ENCODE data around the gene SUPT20H. TPM values are rescaled to one million over a fixed set of nuclear protein-coding genes. Genes with fewer than 3 reads are reported as not detected.

SUPT20H gene
- total RNA-seq, 4 donors from 2014 or later = 28.4 to 67.6 (median 45.3) TPM

DNA sequence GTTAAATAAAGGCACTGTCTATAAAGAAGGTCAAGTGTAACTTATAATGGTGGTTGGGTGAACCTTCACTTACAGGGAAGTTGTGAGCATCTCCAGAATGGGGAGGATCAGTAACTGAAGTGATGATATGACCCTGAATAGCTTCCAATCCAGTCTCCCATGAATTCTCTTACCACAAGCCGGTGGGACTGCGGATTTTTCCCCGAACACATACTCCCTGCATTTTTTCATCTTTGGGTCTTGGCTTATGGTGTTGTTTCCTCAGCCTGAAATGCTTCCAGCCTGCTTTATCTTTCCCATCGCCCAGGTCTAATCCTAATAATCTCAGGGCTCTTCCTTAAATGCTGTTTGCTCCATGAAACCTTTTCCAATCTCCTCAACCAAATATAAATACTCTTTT is 48.0 kb upstream of the SUPT20H start:
- H3K4me1 ChIP-seq = peaks cover 0 to 3% (median 0%) of the 10 kb centered on the region in 4 donors
- H3K27me3 ChIP-seq = no peaks in the 10 kb centered on the region
- no peaks in the 10 kb centered on the region for H3K36me3 ChIP-seq
- no peak for TF ChIP-seq POLR2A (IDR thresholded peaks at IDR 0.05)
- TF ChIP-seq POLR2AphosphoS5 (IDR thresholded peaks at IDR 0.05) = no peak
- TF ChIP-seq EP300 (IDR thresholded peaks at IDR 0.05; ENCODE audit: low read depth) = no peak
- TF ChIP-seq, protein P1, sequence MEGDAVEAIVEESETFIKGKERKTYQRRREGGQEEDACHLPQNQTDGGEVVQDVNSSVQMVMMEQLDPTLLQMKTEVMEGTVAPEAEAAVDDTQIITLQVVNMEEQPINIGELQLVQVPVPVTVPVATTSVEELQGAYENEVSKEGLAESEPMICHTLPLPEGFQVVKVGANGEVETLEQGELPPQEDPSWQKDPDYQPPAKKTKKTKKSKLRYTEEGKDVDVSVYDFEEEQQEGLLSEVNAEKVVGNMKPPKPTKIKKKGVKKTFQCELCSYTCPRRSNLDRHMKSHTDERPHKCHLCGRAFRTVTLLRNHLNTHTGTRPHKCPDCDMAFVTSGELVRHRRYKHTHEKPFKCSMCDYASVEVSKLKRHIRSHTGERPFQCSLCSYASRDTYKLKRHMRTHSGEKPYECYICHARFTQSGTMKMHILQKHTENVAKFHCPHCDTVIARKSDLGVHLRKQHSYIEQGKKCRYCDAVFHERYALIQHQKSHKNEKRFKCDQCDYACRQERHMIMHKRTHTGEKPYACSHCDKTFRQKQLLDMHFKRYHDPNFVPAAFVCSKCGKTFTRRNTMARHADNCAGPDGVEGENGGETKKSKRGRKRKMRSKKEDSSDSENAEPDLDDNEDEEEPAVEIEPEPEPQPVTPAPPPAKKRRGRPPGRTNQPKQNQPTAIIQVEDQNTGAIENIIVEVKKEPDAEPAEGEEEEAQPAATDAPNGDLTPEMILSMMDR (IDR thresholded peaks at IDR 0.05) = no peak
- no peak overlapping the region for H3K4me3 ChIP-seq
- 65 to 76% methylated on average over 3 to 4 of the region's 4 CpGs for WGBS, 2 donors (ENCODE audit: low coverage in 1 of 2)
- in situ Hi-C loops (cut with MboI; ENCODE audit: low pct_ligation_motif_present in 1 of 4, low pct_unique_long_range_greater_than_20kb in 1 of 4, low sequenced_read_pairs in 3 of 4) = loop anchor here in 2 of 4 donors (10.0 to 25.0 kb wide), 2 partner anchors 497 to 505 kb away; no protein-coding TSS in a partner anchor
- H3K27ac ChIP-seq = no peak overlapping the region
- H3K9me3 ChIP-seq = no peaks in the 10 kb centered on the region
- no peak for DNase-seq
- intact Hi-C loops (cut with DNase I; ENCODE audit: low total_unique reads) = loop anchor here (10.0 kb wide), 1 partner anchor 497 kb away; no protein-coding TSS in a partner anchor

DNA sequence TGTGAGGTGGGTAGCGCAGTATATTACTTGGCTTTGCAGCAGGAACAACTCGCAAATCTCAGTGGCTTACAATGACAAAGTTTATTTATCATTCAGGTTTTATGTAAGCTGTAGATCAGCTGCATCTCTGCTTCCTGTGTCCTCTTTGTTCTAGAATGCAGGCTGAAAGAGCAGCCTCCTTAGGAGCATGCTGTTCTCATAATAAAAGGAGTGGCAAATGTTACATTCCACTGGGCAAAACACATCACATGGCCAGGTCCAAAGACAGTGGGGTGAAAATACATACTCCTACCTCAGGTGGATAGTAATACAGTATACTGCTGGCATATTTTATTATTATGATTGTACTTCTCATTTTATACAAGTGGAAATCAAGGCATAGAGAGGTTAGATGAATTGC is 47.2 kb upstream of the SUPT20H start:
- WGBS, 2 donors (ENCODE audit: low coverage in 1 of 2) = 43 to 69% methylated on average over 2 of the region's 2 CpGs
- no peaks in the 10 kb centered on the region for H3K27me3 ChIP-seq
- H3K36me3 ChIP-seq = no peaks in the 10 kb centered on the region
- no peak overlapping the region for H3K27ac ChIP-seq
- no peak for DNase-seq
- H3K4me3 ChIP-seq = no peak overlapping the region
- in situ Hi-C loops (cut with MboI; ENCODE audit: low pct_ligation_motif_present in 1 of 4, low pct_unique_long_range_greater_than_20kb in 1 of 4, low sequenced_read_pairs in 3 of 4) (loop anchor here in 2 of 4 donors (10.0 to 25.0 kb wide), 2 partner anchors 498 to 506 kb away; no protein-coding TSS in a partner anchor), intact Hi-C loops (cut with DNase I; ENCODE audit: low total_unique reads) (loop anchor here (10.0 kb wide), 1 partner anchor 498 kb away; no protein-coding TSS in a partner anchor)
- no peaks in the 10 kb centered on the region for H3K9me3 ChIP-seq
- TF ChIP-seq, protein P1 (IDR thresholded peaks at IDR 0.05) = no peak
- TF ChIP-seq EP300 (IDR thresholded peaks at IDR 0.05; ENCODE audit: low read depth) = no peak
- TF ChIP-seq POLR2AphosphoS5 (IDR thresholded peaks at IDR 0.05) = no peak
- no peak for TF ChIP-seq POLR2A (IDR thresholded peaks at IDR 0.05)
- H3K4me1 ChIP-seq = peaks cover 0 to 3% (median 0%) of the 10 kb centered on the region in 4 donors

DNA sequence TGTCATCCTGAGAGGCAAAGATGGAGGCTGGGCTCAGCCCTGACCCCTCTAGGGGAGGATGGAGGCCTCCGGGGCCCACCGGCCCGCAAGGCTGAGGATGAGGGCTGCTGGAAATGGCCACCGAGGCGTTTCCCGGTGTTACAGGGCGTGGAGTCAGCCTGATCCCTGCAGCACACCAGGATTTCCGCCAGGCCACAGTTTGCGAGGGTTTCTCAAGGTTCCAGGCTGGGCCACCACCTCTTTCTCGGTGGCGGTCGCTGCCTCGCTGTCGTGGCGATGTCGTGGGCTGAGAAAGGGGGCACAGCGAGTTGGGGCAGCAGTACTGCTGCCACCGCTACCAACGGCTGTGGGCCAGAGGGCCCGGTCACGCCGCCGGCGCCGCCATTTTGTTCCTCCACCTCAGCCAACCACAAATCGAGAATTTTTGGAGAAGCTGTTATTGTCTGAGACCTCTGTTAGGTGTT is 45.8 kb upstream of the SUPT20H start, which contains the start of gene CSNK1A1L:
CSNK1A1L (minus strand) TSS at position 414 of the 464 bp plus-strand sequence; CDS start at position 6, 408 bp downstream.
- intact Hi-C loops (cut with DNase I; ENCODE audit: low total_unique reads) = loop anchor here (10.0 kb wide), 1 partner anchor 500 kb away; no protein-coding TSS in a partner anchor
- H3K27me3 ChIP-seq = no peaks in the 10 kb centered on the region
- peaks cover 0 to 3% (median 0%) of the 10 kb centered on the region in 4 donors for H3K4me1 ChIP-seq
- H3K36me3 ChIP-seq = no peaks in the 10 kb centered on the region
- TF ChIP-seq POLR2AphosphoS5 (IDR thresholded peaks at IDR 0.05) = no peak
- TF ChIP-seq EP300 (IDR thresholded peaks at IDR 0.05; ENCODE audit: low read depth) = no peak
- TF ChIP-seq, protein P1 (IDR thresholded peaks at IDR 0.05) = no peak
- no peak for TF ChIP-seq POLR2A (IDR thresholded peaks at IDR 0.05)
- DNase-seq = no peak
- no peaks in the 10 kb centered on the region for H3K9me3 ChIP-seq
- no peak within 1 kb of the TSS for H3K27ac ChIP-seq
- WGBS, 2 donors (ENCODE audit: low coverage in 1 of 2) = 93% methylated on average over 26 of the region's 26 CpGs; no CpG with 5 or more reads in 1 of the 2 donors
- in situ Hi-C loops (cut with MboI; ENCODE audit: low pct_ligation_motif_present in 1 of 4, low pct_unique_long_range_greater_than_20kb in 1 of 4, low sequenced_read_pairs in 3 of 4) = loop anchor here in 2 of 4 donors (10.0 to 25.0 kb wide), 2 partner anchors 500 to 507 kb away; no protein-coding TSS in a partner anchor
- no peak within 1 kb of the TSS for H3K4me3 ChIP-seq

DNA sequence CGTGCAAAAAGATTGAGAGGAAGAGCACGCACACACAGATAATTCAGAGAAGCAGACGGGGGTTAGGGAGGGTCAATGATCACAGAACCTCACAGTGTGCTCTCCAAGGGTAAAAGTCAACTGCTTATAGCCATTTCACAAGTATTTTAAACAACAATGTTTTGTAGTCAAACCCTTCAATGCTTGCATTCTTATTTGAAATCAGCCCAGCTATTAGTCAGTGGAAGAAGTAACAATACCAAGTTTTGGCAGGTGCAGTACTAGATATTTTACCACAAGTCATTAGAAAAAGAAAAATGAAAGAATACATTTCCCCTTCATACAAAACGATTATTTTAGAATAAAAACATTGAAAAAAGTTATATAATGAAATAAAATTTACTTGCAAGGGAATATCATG is 43.4 kb upstream of the SUPT20H start:
- no peaks in the 10 kb centered on the region for H3K4me1 ChIP-seq
- WGBS, 2 donors (ENCODE audit: low coverage in 1 of 2) = 57 to 65% methylated on average over 4 of the region's 4 CpGs
- no peaks in the 10 kb centered on the region for H3K27me3 ChIP-seq
- DNase-seq = no peak
- TF ChIP-seq, protein P1 (IDR thresholded peaks at IDR 0.05) = no peak
- TF ChIP-seq POLR2AphosphoS5 (IDR thresholded peaks at IDR 0.05) (no peak), POLR2A (IDR thresholded peaks at IDR 0.05) (no peak), EP300 (IDR thresholded peaks at IDR 0.05; ENCODE audit: low read depth) (no peak)
- no peak overlapping the region for H3K27ac ChIP-seq
- in situ Hi-C loops (cut with MboI; ENCODE audit: low pct_ligation_motif_present in 1 of 4, low pct_unique_long_range_greater_than_20kb in 1 of 4, low sequenced_read_pairs in 3 of 4) (loop anchor here in 2 of 4 donors (10.0 to 25.0 kb wide), 2 partner anchors 502 to 509 kb away; no protein-coding TSS in a partner anchor), intact Hi-C loops (cut with DNase I; ENCODE audit: low total_unique reads) (loop anchor here (10.0 kb wide), 1 partner anchor 502 kb away; no protein-coding TSS in a partner anchor)
- no peak overlapping the region for H3K4me3 ChIP-seq
- no peaks in the 10 kb centered on the region for H3K36me3 ChIP-seq
- no peaks in the 10 kb centered on the region for H3K9me3 ChIP-seq
